ENCODE results near the gene DNAH2. TPM values are rescaled to one million over a fixed set of nuclear protein-coding genes. Genes with fewer than 3 reads are reported as not detected.

Gene DNAH2
- total RNA-seq, 1 donor = under 0.01 TPM

GRCh38 chr17:7774055-7774521 is 56.5 kb downstream of the DNAH2 start:
- DNase-seq (ENCODE audit: insufficient read length, low spot score, missing footprints) = no peak
- H2AFZ ChIP-seq (ENCODE audit: low read length) = no peak overlapping the region
- H3K9me3 ChIP-seq (ENCODE audit: low read depth, low read length) = no peaks in the 10 kb centered on the region
- H3K4me3 ChIP-seq (ENCODE audit: insufficient read depth, low read length) = no peak overlapping the region
- no peak overlapping the region for H3K27ac ChIP-seq (ENCODE audit: low read depth, low read length)
- no peaks in the 10 kb centered on the region for H3K36me3 ChIP-seq (ENCODE audit: insufficient read depth, low read length)
- H3K4me1 ChIP-seq (ENCODE audit: insufficient read depth, low read length) = peaks cover 8% of the 10 kb centered on the region
- peak overlapping the region; percentile 45 for H3K4me2 ChIP-seq (ENCODE audit: insufficient read depth, low read length)
- no peaks in the 10 kb centered on the region for H3K79me2 ChIP-seq (ENCODE audit: insufficient read depth, low read length)
- H4K20me1 ChIP-seq (ENCODE audit: insufficient read depth, low read length) = no peaks in the 10 kb centered on the region
- no peak for TF ChIP-seq CTCF (IDR thresholded peaks at IDR 0.05; ENCODE audit: extremely low read depth, low read depth, low read length)
- peaks cover 24% of the 10 kb centered on the region for H3K27me3 ChIP-seq (ENCODE audit: insufficient read depth, low read length)

- H4K20me1 ChIP-seq (ENCODE audit: insufficient read depth, low read length) = no peaks in the 10 kb centered on the region
Observed at GRCh38 chr17:7775051-7775450, 57.5 kb downstream of the DNAH2 start.

DNA sequence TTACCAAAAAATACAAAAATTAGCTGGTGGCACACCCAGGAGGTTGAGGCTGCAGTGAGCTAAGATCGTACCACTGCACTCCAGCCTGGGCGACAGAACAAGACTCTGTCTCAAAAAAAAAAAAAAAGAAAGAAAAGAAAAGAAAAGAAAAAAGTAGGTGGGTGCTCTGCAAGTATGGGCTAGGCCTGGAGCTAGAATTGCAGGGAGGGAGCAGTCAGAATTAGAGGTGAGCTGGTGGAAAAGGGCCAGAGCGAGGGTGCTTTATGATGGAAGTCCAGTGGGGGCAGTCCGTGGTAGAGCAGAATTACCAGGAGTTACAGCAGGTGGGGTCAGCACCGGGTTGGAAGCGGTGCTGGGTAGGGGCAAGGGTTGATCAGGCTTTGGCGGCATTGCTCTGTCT is 59.5 kb downstream of the DNAH2 start:
- Histone ChIP-seq H3K9me3 (ENCODE audit: low read depth, low read length) (no peaks in the 10 kb centered on the region), H3K36me3 (ENCODE audit: insufficient read depth, low read length) (no peaks in the 10 kb centered on the region), H3K4me3 (ENCODE audit: insufficient read depth, low read length) (no peak overlapping the region), H3K4me1 (ENCODE audit: insufficient read depth, low read length) (peaks cover 12% of the 10 kb centered on the region), H3K4me2 (ENCODE audit: insufficient read depth, low read length) (no peak overlapping the region), H4K20me1 (ENCODE audit: insufficient read depth, low read length) (no peaks in the 10 kb centered on the region), H3K27me3 (ENCODE audit: insufficient read depth, low read length) (peaks cover 28% of the 10 kb centered on the region), H3K27ac (ENCODE audit: low read depth, low read length) (no peak overlapping the region), H3K79me2 (ENCODE audit: insufficient read depth, low read length) (no peaks in the 10 kb centered on the region), H2AFZ (ENCODE audit: low read length) (no peak overlapping the region)
- TF ChIP-seq CTCF (IDR thresholded peaks at IDR 0.05; ENCODE audit: extremely low read depth, low read depth, low read length) = no peak
- no peak for DNase-seq (ENCODE audit: insufficient read length, low spot score, missing footprints)

More at GRCh38 chr17:7775051-7775450, 57.5 kb downstream of the DNAH2 start:
- Histone ChIP-seq H3K4me3 (ENCODE audit: insufficient read depth, low read length) (no peak overlapping the region), H3K27ac (ENCODE audit: low read depth, low read length) (no peak overlapping the region), H3K4me1 (ENCODE audit: insufficient read depth, low read length) (peaks cover 8% of the 10 kb centered on the region), H3K9me3 (ENCODE audit: low read depth, low read length) (no peaks in the 10 kb centered on the region), H2AFZ (ENCODE audit: low read length) (no peak overlapping the region), H3K4me2 (ENCODE audit: insufficient read depth, low read length) (no peak overlapping the region), H3K79me2 (ENCODE audit: insufficient read depth, low read length) (no peaks in the 10 kb centered on the region), H3K36me3 (ENCODE audit: insufficient read depth, low read length) (no peaks in the 10 kb centered on the region), H3K27me3 (ENCODE audit: insufficient read depth, low read length) (peaks cover 33% of the 10 kb centered on the region)
- no peak for DNase-seq (ENCODE audit: insufficient read length, low spot score, missing footprints)
- TF ChIP-seq CTCF (IDR thresholded peaks at IDR 0.05; ENCODE audit: extremely low read depth, low read depth, low read length) = no peak

DNA sequence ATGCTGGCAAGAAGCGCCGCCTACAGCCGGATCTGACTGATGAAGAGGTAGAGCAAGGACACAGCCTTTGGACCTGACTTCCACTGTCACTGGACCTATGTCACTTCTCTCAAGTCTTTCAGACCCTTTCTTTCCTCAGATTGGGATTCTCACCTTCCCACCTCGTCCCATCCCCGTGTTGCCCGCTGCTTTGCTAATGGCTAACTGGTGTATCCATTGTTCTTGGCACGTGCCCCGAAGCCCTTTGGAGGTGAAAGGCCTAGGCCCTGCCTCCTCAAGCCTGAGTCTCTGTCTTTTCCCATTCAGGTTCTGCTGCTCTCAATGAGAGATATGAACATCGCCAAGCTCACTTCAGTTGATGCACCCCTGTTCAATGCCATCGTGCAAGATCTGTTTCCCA is 63.2 kb downstream of the DNAH2 start:
- no peaks in the 10 kb centered on the region for H3K9me3 ChIP-seq (ENCODE audit: low read depth, low read length)
- no peaks in the 10 kb centered on the region for H3K79me2 ChIP-seq (ENCODE audit: insufficient read depth, low read length)
- no peaks in the 10 kb centered on the region for H4K20me1 ChIP-seq (ENCODE audit: insufficient read depth, low read length)
- peaks cover 41% of the 10 kb centered on the region for H3K27me3 ChIP-seq (ENCODE audit: insufficient read depth, low read length)
- no peak overlapping the region for H3K4me3 ChIP-seq (ENCODE audit: insufficient read depth, low read length)
- no peak overlapping the region for H3K4me2 ChIP-seq (ENCODE audit: insufficient read depth, low read length)
- TF ChIP-seq CTCF (IDR thresholded peaks at IDR 0.05; ENCODE audit: extremely low read depth, low read depth, low read length) = no peak
- H3K4me1 ChIP-seq (ENCODE audit: insufficient read depth, low read length) = peaks cover 4% of the 10 kb centered on the region
- no peak overlapping the region for H3K27ac ChIP-seq (ENCODE audit: low read depth, low read length)
- DNase-seq (ENCODE audit: insufficient read length, low spot score, missing footprints) = no peak
- H2AFZ ChIP-seq (ENCODE audit: low read length) = no peak overlapping the region
- no peaks in the 10 kb centered on the region for H3K36me3 ChIP-seq (ENCODE audit: insufficient read depth, low read length)

All from osteoblast (primary cell).